HepG2 (cell line): ENCODE data around the gene SLC26A2. TPM values are rescaled to one million over a fixed set of nuclear protein-coding genes. Genes with fewer than 3 reads are reported as not detected.

Experiments
- ARID4A ChIP-seq: sonication (generic); formaldehyde crosslinking; IDR thresholded peaks from 2 replicates; pipeline ENCODE4 v1.5.0; 2020; ENCODE audit warnings: mild to moderate bottlenecking, missing genetic modification reagents, borderline replicate concordance
- CBFB ChIP-seq: sonication (generic); formaldehyde crosslinking; IDR thresholded peaks from 2 replicates; pipeline ENCODE4 v1.4.0; 2020; ENCODE audit warnings: missing genetic modification reagents
- DR1 ChIP-seq: sonication (generic); formaldehyde crosslinking; IDR thresholded peaks from 2 replicates; pipeline ENCODE4 v1.8.0; 2021; ENCODE audit warnings: mild to moderate bottlenecking, missing genetic modification reagents, inconsistent platforms
- DRAP1 ChIP-seq: IDR thresholded peaks from 2 replicates; pipeline ENCODE4 v1.6.1; 2016; ENCODE audit warnings: missing genetic modification reagents, missing compliant biosample characterization
- GTF3A ChIP-seq: sonication (generic); formaldehyde crosslinking; conservative IDR thresholded peaks from 2 replicates; pipeline ENCODE4 v1.4.0; 2020; ENCODE audit warnings: mild to moderate bottlenecking, missing genetic modification reagents
- MAX ChIP-seq: IDR thresholded peaks from 2 replicates; pipeline ENCODE4 v1.6.1; 2012; ENCODE audit warnings: inconsistent platforms
- MBNL3 ChIP-seq: fragments of 250-450 bp; sonication (Bioruptor Pico); conservative IDR thresholded peaks from 2 replicates; pipeline ENCODE4 v1.8.0; 2022; ENCODE audit warnings: mild to moderate bottlenecking, inconsistent platforms
- POLR2G ChIP-seq: fragments of 200-400 bp; formaldehyde crosslinking; IDR thresholded peaks from 2 replicates; pipeline ENCODE4 v1.6.1; 2018; ENCODE audit warnings: mild to moderate bottlenecking, low read depth, low read length, moderate library complexity
- PRDM10 ChIP-seq: sonication (generic); formaldehyde crosslinking; IDR thresholded peaks from 2 replicates; pipeline ENCODE4 v1.4.0; 2020; ENCODE audit warnings: low read depth, missing genetic modification reagents
- SP1 ChIP-seq, 2 experiments: fragments of 450-650 bp in 1 of 2; sonication (generic) in 1 of 2; formaldehyde crosslinking in 1 of 2; IDR thresholded peaks; 2 replicates each; pipeline versions ENCODE4 v1.4.0 to v1.6.1; 2016 to 2020; ENCODE audit warnings: missing genetic modification reagents in 1 of 2
- TAF1 ChIP-seq: sonication (generic); formaldehyde crosslinking; IDR thresholded peaks from 2 replicates; pipeline ENCODE4 v1.4.0; 2020; ENCODE audit warnings: missing genetic modification reagents
- YEATS2 ChIP-seq: sonication (generic); formaldehyde crosslinking; IDR thresholded peaks from 2 replicates; pipeline ENCODE4 v1.4.0; 2020; ENCODE audit warnings: missing genetic modification reagents, borderline replicate concordance
- ZMAT3 ChIP-seq: sonication (generic); formaldehyde crosslinking; conservative IDR thresholded peaks from 2 replicates; pipeline ENCODE4 v1.7.0; 2021; ENCODE audit warnings: missing genetic modification reagents
- ZNF225 ChIP-seq: sonication (generic); formaldehyde crosslinking; IDR thresholded peaks from 2 replicates; pipeline ENCODE4 v1.4.0; 2020; ENCODE audit warnings: mild to moderate bottlenecking, missing genetic modification reagents
- ZNF256 ChIP-seq: sonication (generic); formaldehyde crosslinking; conservative IDR thresholded peaks from 2 replicates; pipeline ENCODE4 v1.4.0; 2020; ENCODE audit warnings: missing genetic modification reagents
- ZNF292 ChIP-seq: sonication (generic); formaldehyde crosslinking; IDR thresholded peaks from 2 replicates; pipeline ENCODE4 v1.8.1; 2022; ENCODE audit warnings: mild to moderate bottlenecking, low read depth, missing genetic modification reagents, borderline replicate concordance
- ZNF430 ChIP-seq: sonication (generic); formaldehyde crosslinking; IDR thresholded peaks from 2 replicates; pipeline ENCODE4 v1.9.0; 2021; ENCODE audit warnings: mild to moderate bottlenecking, missing genetic modification reagents
- ZNF451 ChIP-seq: sonication (generic); formaldehyde crosslinking; IDR thresholded peaks from 2 replicates; pipeline ENCODE4 v1.5.0; 2020; ENCODE audit warnings: mild to moderate bottlenecking, missing genetic modification reagents
- ZNF670 ChIP-seq: sonication (generic); formaldehyde crosslinking; IDR thresholded peaks from 2 replicates; pipeline ENCODE4 v1.8.0; 2022; ENCODE audit warnings: mild to moderate bottlenecking, missing genetic modification reagents, borderline replicate concordance
- ZNF781 ChIP-seq: sonication (generic); formaldehyde crosslinking; IDR thresholded peaks from 2 replicates; pipeline ENCODE4 v1.5.1; 2020; ENCODE audit warnings: borderline replicate concordance, mild to moderate bottlenecking, missing genetic modification reagents; ENCODE audit errors: not compliant biosample characterization
- ZNF788 ChIP-seq: sonication (generic); formaldehyde crosslinking; IDR thresholded peaks from 2 replicates; pipeline ENCODE4 v1.5.0; 2020; ENCODE audit warnings: mild to moderate bottlenecking, missing genetic modification reagents, borderline replicate concordance
- polyA plus RNA-seq, 8 experiments: library from polyadenylated mRNA; depleted of rRNA in 3 of 8; stranded (reverse) in 7 of 8; unstranded in 1 of 8; fragments of >200 nt; fragmentation: Illumina TruSeq in 4 of 8; extraction: Trizol in 4 of 8; gene quantifications; 2 replicates each; pipeline versions ENCODE4 v1.2.1 to v1.2.3, GENCODE V29; 2011 to 2016; ENCODE audit warnings: low read depth in 4 of 8, missing spikeins in 1 of 8, mixed read lengths in 1 of 8; ENCODE audit not compliant: insufficient read depth in 1 of 8
- total RNA-seq, 5 experiments: library from RNA; depleted of rRNA; stranded (reverse); fragments of >200 nt; fragmentation: Illumina TruSeq; extraction: Trizol; gene quantifications; 2 replicates each; pipeline ENCODE4 v1.2.3, GENCODE V29; 2016; ENCODE audit warnings: low read depth in 1 of 5

SLC26A2 gene
- total and polyA plus RNA-seq, 2 of the 13 experiments (the other 11 are each of a cell fraction or from before 2014, with no cell fraction given) = 2.2 to 7.9 TPM

- TF ChIP-seq ZNF788 = peak; percentile 98
- TF ChIP-seq ZNF225 (CRISPR knock-in tag) = no peak; the same call in 1 of the 2 replicates
- peak; percentile 58; the same call in 1 of the 2 replicates for TF ChIP-seq PRDM10 (CRISPR knock-in tag)
- TF ChIP-seq ZNF781 (CRISPR knock-in tag) = peak; percentile 88
- TF ChIP-seq CBFB (CRISPR knock-in tag) = peak; percentile 97
- no peak for TF ChIP-seq MBNL3 (CRISPR knock-in tag)
- TF ChIP-seq ZNF256 (CRISPR knock-in tag) = no peak
- peak; percentile 90 for TF ChIP-seq POLR2G
- TF ChIP-seq MAX = peak; percentile 89
- TF ChIP-seq ZNF292 (CRISPR knock-in tag) = peak; percentile 79; the same call in 1 of the 2 replicates
- TF ChIP-seq GTF3A = 0 out of 2 replicates have a peak, but pooled peaks have one; percentile 62
- peak; percentile 94 for TF ChIP-seq ZMAT3 (CRISPR knock-in tag)
- peak; percentile 97 for TF ChIP-seq YEATS2 (CRISPR knock-in tag)
- TF ChIP-seq TAF1 (CRISPR knock-in tag) = peak; percentile 88
- TF ChIP-seq ARID4A (CRISPR knock-in tag) = peak; percentile 98
- TF ChIP-seq ZNF451 (CRISPR knock-in tag) = peak; percentile 85
- no peak for TF ChIP-seq SP1 (IDR thresholded peaks at IDR 0.05)
- peak; percentile 77 for TF ChIP-seq SP1 (CRISPR knock-in tag; IDR thresholded peaks at IDR 0.05)
- TF ChIP-seq ZNF430 (CRISPR knock-in tag) = peak; percentile 91; the same call in 1 of the 2 replicates
- peak; percentile 75; the same call in 1 of the 2 replicates for TF ChIP-seq DR1 (CRISPR knock-in tag)
- peak; percentile 95 for TF ChIP-seq ZNF670 (CRISPR knock-in tag)
- TF ChIP-seq DRAP1 (CRISPR knock-in tag) = peak; percentile 76
These were observed 39.9 kb downstream of the SLC26A2 start, which contains the start of the genes HMGXB3 and TIGD6 (continued) for GRCh38 chr5:150000256-150000989.
